IMR-90 (cell line): ENCODE data around the gene ZCWPW1. TPM values are rescaled to one million over a fixed set of nuclear protein-coding genes. Genes with fewer than 3 reads are reported as not detected.

ENCODE experiments used
- ATAC-seq: fragments of 200-7000 bp; cut with Tn5 transposase; 2 replicates; pipeline ENCODE4 v1.9.1; 2020; ENCODE audit warnings: low read depth, mild to moderate bottlenecking, moderate library complexity
- BruUV-seq: library from RNA; stranded (reverse); fragments of 400-500 nt; replicated peaks from 2 replicates; lab custom pipeline; 2021; lab: Mats Ljungman, UMichigan
- CTCF ChIA-PET: fragments of 300-600 bp; formaldehyde crosslinking; extraction: SDS; loops from one replicate; lab custom pipeline; 2021; ENCODE audit warnings: antibody characterized with exemption; lab: Yijun Ruan, JAX
- POLR2A ChIA-PET: fragments of 300-600 bp; sonication (Branson Sonifier 250); formaldehyde crosslinking; loops from one replicate; lab custom pipeline; 2022; ENCODE audit warnings: antibody characterized with exemption; ENCODE audit not compliant: unreplicated experiment; lab: Charles Lee
- DNase-seq: peaks from one replicate; pipeline ENCODE4 v3.0.0; 2013
- H2AFZ ChIP-seq: replicated peaks from 2 replicates; pipeline ENCODE3; 2013; ENCODE audit warnings: low read length, mild to moderate bottlenecking; ENCODE audit not compliant: poor library complexity
- H2AK5ac ChIP-seq: 2 replicates; pipeline ENCODE4 v1.6.1; 2013; ENCODE audit warnings: low read depth, low read length, inconsistent platforms
- H2AK9ac ChIP-seq: replicated peaks from 2 replicates; pipeline ENCODE3; 2013; ENCODE audit warnings: mild to moderate bottlenecking, low read depth, low read length, moderate library complexity; ENCODE audit not compliant: poor library complexity
- H2BK120ac ChIP-seq: 2 replicates; pipeline ENCODE4 v1.6.1; 2013; ENCODE audit warnings: low read depth, low read length, inconsistent platforms
- H2BK15ac ChIP-seq: 3 replicates; pipeline ENCODE4 v1.6.1; 2013; ENCODE audit warnings: low read depth, low read length, inconsistent platforms
- H2BK20ac ChIP-seq: 2 replicates; pipeline ENCODE4 v1.6.1; 2013; ENCODE audit warnings: low read depth, mild to moderate bottlenecking, inconsistent platforms, low read length, moderate library complexity
- H2BK5ac ChIP-seq: 2 replicates; pipeline ENCODE4 v1.6.1; 2013; ENCODE audit warnings: mild to moderate bottlenecking, low read depth, low read length, inconsistent platforms; ENCODE audit not compliant: poor library complexity, severe bottlenecking
- H3K14ac ChIP-seq: replicated peaks from 2 replicates; pipeline ENCODE4 v1.6.1; 2013; ENCODE audit warnings: low read depth, low read length, inconsistent platforms
- H3K18ac ChIP-seq: 2 replicates; pipeline ENCODE4 v1.6.1; 2013; ENCODE audit warnings: low read depth, low read length, control low read depth
- H3K23ac ChIP-seq: 2 replicates; pipeline ENCODE4 v1.6.1; 2013; ENCODE audit warnings: low read depth, low read length, inconsistent platforms
- H3K27ac ChIP-seq: 2 replicates; pipeline ENCODE4 v1.5.1; 2013; ENCODE audit warnings: mild to moderate bottlenecking, control low read depth, low read length; ENCODE audit not compliant: insufficient read depth
- H3K27me3 ChIP-seq: 2 replicates; pipeline ENCODE4 v1.6.1; 2013; ENCODE audit warnings: low read length; ENCODE audit not compliant: control insufficient read depth, insufficient read depth
- H3K36me3 ChIP-seq: 2 replicates; pipeline ENCODE4 v1.6.1; 2013; ENCODE audit warnings: low read length, mixed read lengths; ENCODE audit not compliant: control insufficient read depth, insufficient read depth
- H3K4ac ChIP-seq: 2 replicates; pipeline ENCODE4 v1.6.1; 2013; ENCODE audit warnings: low read depth, low read length, inconsistent platforms
- H3K4me1 ChIP-seq: 2 replicates; pipeline ENCODE4 v1.6.1; 2013; ENCODE audit warnings: low read length, mixed read lengths; ENCODE audit not compliant: control insufficient read depth, insufficient read depth
- H3K4me2 ChIP-seq: 2 replicates; pipeline ENCODE4 v1.6.1; 2013; ENCODE audit warnings: low read depth, mild to moderate bottlenecking, control low read depth, low read length, moderate library complexity
- H3K4me3 ChIP-seq: 2 replicates; pipeline ENCODE4 v1.5.1; 2013; ENCODE audit warnings: low read depth, mild to moderate bottlenecking, control low read depth, low read length, moderate library complexity; ENCODE audit not compliant: insufficient read depth
- H3K56ac ChIP-seq: 2 replicates; pipeline ENCODE4 v1.6.1; 2013; ENCODE audit warnings: low read length, inconsistent platforms; ENCODE audit not compliant: insufficient read depth; ENCODE audit errors: extremely low read depth
- H3K79me1 ChIP-seq, 2 experiments: 2 replicates each; pipeline ENCODE4 v1.6.1; 2013; ENCODE audit warnings: low read length in 2 of 2, inconsistent platforms in 1 of 2, low read depth in 1 of 2
- H3K9ac ChIP-seq: 2 replicates; pipeline ENCODE4 v1.6.1; 2013; ENCODE audit warnings: low read depth, low read length, control low read depth
- H3K9me1 ChIP-seq: 2 replicates; pipeline ENCODE4 v1.6.1; 2013; ENCODE audit warnings: low read length, inconsistent platforms; ENCODE audit not compliant: insufficient read depth
- H3K9me3 ChIP-seq: 2 replicates; pipeline ENCODE4 v1.6.1; 2013; ENCODE audit warnings: low read length; ENCODE audit not compliant: control insufficient read depth, insufficient read depth
- H4K20me1 ChIP-seq: 2 replicates; pipeline ENCODE4 v1.6.1; 2013; ENCODE audit warnings: low read length, inconsistent platforms; ENCODE audit not compliant: insufficient read depth
- H4K5ac ChIP-seq: 2 replicates; pipeline ENCODE4 v1.6.1; 2013; ENCODE audit warnings: mild to moderate bottlenecking, low read depth, low read length, control low read depth
- H4K8ac ChIP-seq, 2 experiments: 2 replicates each; pipeline ENCODE4 v1.6.1; 2013; ENCODE audit warnings: low read depth in 2 of 2, low read length in 2 of 2, control low read depth in 1 of 2, inconsistent platforms in 1 of 2
- H4K91ac ChIP-seq: 2 replicates; pipeline ENCODE4 v1.6.1; 2013; ENCODE audit warnings: low read depth, low read length, inconsistent platforms; ENCODE audit not compliant: insufficient read depth
- BHLHE40 ChIP-seq: fragments of 150-350 bp; IDR thresholded peaks from 2 replicates; pipeline ENCODE4 v1.6.1; 2016; ENCODE audit warnings: mild to moderate bottlenecking, low read depth, low read length
- CEBPB ChIP-seq: IDR thresholded peaks from 2 replicates; pipeline ENCODE4 v1.6.1; 2012; ENCODE audit warnings: low read depth, low read length, improper control_type of control experiment
- CHD1 ChIP-seq: IDR thresholded peaks from 2 replicates; pipeline ENCODE4 v1.6.1; 2012; ENCODE audit warnings: low read depth, low read length, improper control_type of control experiment
- FOS ChIP-seq: fragments of 150-350 bp; IDR thresholded peaks from 2 replicates; pipeline ENCODE4 v1.6.1; 2016; ENCODE audit warnings: low read depth, low read length
- MAZ ChIP-seq: IDR thresholded peaks from 2 replicates; pipeline ENCODE4 v1.6.1; 2012; ENCODE audit warnings: low read depth, mild to moderate bottlenecking, low read length, improper control_type of control experiment, moderate library complexity, borderline replicate concordance
- NFE2L2 ChIP-seq: fragments of 150-350 bp; IDR thresholded peaks from 2 replicates; pipeline ENCODE4 v1.6.1; 2016; ENCODE audit warnings: low read depth, mild to moderate bottlenecking, low read length
- POLR2A ChIP-seq: IDR thresholded peaks from 2 replicates; pipeline ENCODE4 v1.6.1; 2012; ENCODE audit warnings: mild to moderate bottlenecking, low read depth, low read length
- RCOR1 ChIP-seq: IDR thresholded peaks from 2 replicates; pipeline ENCODE4 v1.6.1; 2012; ENCODE audit warnings: mild to moderate bottlenecking, low read length, improper control_type of control experiment; ENCODE audit not compliant: insufficient replicate concordance
- RFX5 ChIP-seq: IDR thresholded peaks from 2 replicates; pipeline ENCODE4 v1.8.0; 2012; ENCODE audit warnings: low read depth, mild to moderate bottlenecking, low read length, moderate library complexity
- SMC3 ChIP-seq: fragments of 150-350 bp; IDR thresholded peaks from 2 replicates; pipeline ENCODE4 v1.6.1; 2016; ENCODE audit warnings: low read depth, mild to moderate bottlenecking, antibody characterized with exemption, low read length, moderate library complexity
- WGBS, 2 experiments: methylation state at CpG; one replicate each; pipeline versions ENCODE4 v1.1.5 to v1.1.7; 2013; ENCODE audit warnings: missing lambda C conversion rate in 2 of 2; ENCODE audit not compliant: insufficient read length in 1 of 2; ENCODE audit errors: extremely low coverage in 2 of 2; 5-methylcytosine and 5-hydroxymethylcytosine counted together
- dilution Hi-C: fragments of 300-500 bp; cut with HindIII; formaldehyde crosslinking; loops from one replicate; pipeline ENCODE4 v1.14.3; 2018; ENCODE audit warnings: low sequenced_read_pairs; ENCODE audit not compliant: unreplicated experiment
- in situ Hi-C: fragments of 300-500 bp; cut with MboI; formaldehyde crosslinking; loops from 3 replicates; pipeline ENCODE4 v1.14.3; 2019; ENCODE audit warnings: low sequenced_read_pairs, inconsistent platforms, mixed read lengths
- intact Hi-C: fragments of 100-400 bp; cut with micrococcal nuclease; formaldehyde crosslinking; loops from 2 replicates; pipeline ENCODE4 v1.10.0; 2022
- polyA plus RNA-seq, 3 experiments: library from polyadenylated mRNA; depleted of rRNA; stranded (reverse); fragments of >200 nt; gene quantifications; 2 replicates each; pipeline ENCODE4 v1.2.3, GENCODE V29; 2012; ENCODE audit warnings: low replicate concordance in 1 of 3
- total RNA-seq: library from RNA; depleted of rRNA; stranded (reverse); fragments of >200 nt; gene quantifications from 2 replicates; pipeline ENCODE4 v1.2.3, GENCODE V29; 2012
- TF ChIP-seq, protein P1 (sequence below): fragments of 150-350 bp; IDR thresholded peaks from 2 replicates; pipeline ENCODE4 v1.6.1; 2016; ENCODE audit warnings: low read depth, mild to moderate bottlenecking, low read length, moderate library complexity, borderline replicate concordance
- TF ChIP-seq, protein P2 (sequence below): conservative IDR thresholded peaks from 2 replicates; pipeline ENCODE4 v1.5.1; 2012; ENCODE audit warnings: mild to moderate bottlenecking, low read depth, low read length, improper control_type of control experiment
- TF ChIP-seq, protein P3 (sequence below): fragments of 150-350 bp; IDR thresholded peaks from 2 replicates; pipeline ENCODE4 v1.6.1; 2017; ENCODE audit warnings: mild to moderate bottlenecking, antibody characterized with exemption, low read length, low read depth

The ZCWPW1 gene
- total and polyA plus RNA-seq, 2 of the 4 experiments (the other 2 are of a cell fraction), result 0.72 to 1.3 TPM

DNA sequence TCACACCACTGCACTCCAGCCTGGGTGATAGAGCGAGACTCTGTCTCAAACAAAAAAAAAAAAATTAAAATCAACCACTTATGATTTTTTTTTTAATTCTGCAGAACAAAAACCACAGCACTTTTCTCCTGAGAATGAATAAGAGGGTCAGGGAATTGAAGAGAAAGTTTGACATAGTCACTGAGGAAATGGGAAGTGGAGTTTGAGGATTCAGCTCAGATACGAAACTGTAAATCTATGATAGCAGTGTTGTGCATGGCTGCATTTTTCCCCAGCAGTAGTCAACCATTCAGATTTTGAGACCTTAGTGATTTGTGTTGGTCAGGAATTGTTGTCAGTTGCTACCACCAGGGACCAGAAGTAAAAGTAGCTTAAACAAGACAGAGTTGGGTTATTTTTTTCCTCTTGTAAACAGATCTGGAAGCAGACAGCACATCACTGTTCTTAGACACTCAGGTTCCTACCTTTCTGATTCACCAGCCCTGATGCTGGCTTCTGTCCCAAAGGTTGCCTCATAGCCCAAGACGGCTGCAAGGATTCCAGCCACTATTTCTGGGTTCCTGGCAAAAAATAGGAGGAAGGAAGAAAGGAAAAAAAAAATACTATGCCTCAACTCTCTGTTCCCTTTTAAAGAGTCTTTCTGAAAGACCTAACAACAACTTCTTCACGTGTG lies 35.1 kb downstream of the ZCWPW1 start:
- H2BK15ac ChIP-seq, result no peak overlapping the region
- no peak overlapping the region for H3K23ac ChIP-seq
- peaks cover 3% of the 10 kb centered on the region; the same call in 1 of the 2 replicates for H3K9me1 ChIP-seq
- ChIA-PET POLR2A (no interaction called here), CTCF (interaction anchor here (0.6 kb wide), 1 partner anchor 1004 kb away, joined by 3 read pairs; no protein-coding TSS in a partner anchor)
- H4K20me1 ChIP-seq, result no peaks in the 10 kb centered on the region
- intact Hi-C loops, result no loop called here
- H3K9me3 ChIP-seq, result peaks cover 4% of the 10 kb centered on the region
- peaks cover 49% of the 10 kb centered on the region for H3K27me3 ChIP-seq
- no peak overlapping the region for H3K4me3 ChIP-seq
- WGBS, 2 experiments, result no CpG with 5 or more reads among the region's 4 CpGs
- H3K4me1 ChIP-seq, result no peaks in the 10 kb centered on the region
- no peak overlapping the region for H3K27ac ChIP-seq
- H2AFZ ChIP-seq, result no peak overlapping the region
- no peak overlapping the region for H3K9ac ChIP-seq
- no peak overlapping the region for H2BK20ac ChIP-seq
- ATAC-seq (no peak), DNase-seq (no peak)
- H2AK5ac ChIP-seq, result no peak overlapping the region
- H3K79me1 ChIP-seq, result no peaks in the 10 kb centered on the region
- H3K56ac ChIP-seq, result no peak overlapping the region
- no peak overlapping the region for H2BK5ac ChIP-seq
- no peak overlapping the region for H4K91ac ChIP-seq
- no peak overlapping the region for H2BK120ac ChIP-seq
- H2AK9ac ChIP-seq, result no peak overlapping the region
- no peak overlapping the region for H4K5ac ChIP-seq
- no peak overlapping the region for H3K18ac ChIP-seq
- H3K4me2 ChIP-seq, result no peak overlapping the region
- H3K36me3 ChIP-seq, result no peaks in the 10 kb centered on the region
- H3K4ac ChIP-seq, result no peak overlapping the region
- BruUV-seq, result no TSS peak
- H4K8ac ChIP-seq, result no peak overlapping the region
- dilution Hi-C loops, result no loop called here
- in situ Hi-C loops, result no loop called here
- no peak overlapping the region for H3K14ac ChIP-seq
- TF ChIP-seq CHD1 (no peak), BHLHE40 (no peak), FOS (no peak), MAZ (no peak), NFE2L2 (no peak), RCOR1 (no peak), SMC3 (no peak), RFX5 (no peak), CEBPB (no peak), POLR2A (no peak)
- TF ChIP-seq, protein P1, sequence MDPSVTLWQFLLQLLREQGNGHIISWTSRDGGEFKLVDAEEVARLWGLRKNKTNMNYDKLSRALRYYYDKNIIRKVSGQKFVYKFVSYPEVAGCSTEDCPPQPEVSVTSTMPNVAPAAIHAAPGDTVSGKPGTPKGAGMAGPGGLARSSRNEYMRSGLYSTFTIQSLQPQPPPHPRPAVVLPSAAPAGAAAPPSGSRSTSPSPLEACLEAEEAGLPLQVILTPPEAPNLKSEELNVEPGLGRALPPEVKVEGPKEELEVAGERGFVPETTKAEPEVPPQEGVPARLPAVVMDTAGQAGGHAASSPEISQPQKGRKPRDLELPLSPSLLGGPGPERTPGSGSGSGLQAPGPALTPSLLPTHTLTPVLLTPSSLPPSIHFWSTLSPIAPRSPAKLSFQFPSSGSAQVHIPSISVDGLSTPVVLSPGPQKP, result no peak
- TF ChIP-seq, protein P2, sequence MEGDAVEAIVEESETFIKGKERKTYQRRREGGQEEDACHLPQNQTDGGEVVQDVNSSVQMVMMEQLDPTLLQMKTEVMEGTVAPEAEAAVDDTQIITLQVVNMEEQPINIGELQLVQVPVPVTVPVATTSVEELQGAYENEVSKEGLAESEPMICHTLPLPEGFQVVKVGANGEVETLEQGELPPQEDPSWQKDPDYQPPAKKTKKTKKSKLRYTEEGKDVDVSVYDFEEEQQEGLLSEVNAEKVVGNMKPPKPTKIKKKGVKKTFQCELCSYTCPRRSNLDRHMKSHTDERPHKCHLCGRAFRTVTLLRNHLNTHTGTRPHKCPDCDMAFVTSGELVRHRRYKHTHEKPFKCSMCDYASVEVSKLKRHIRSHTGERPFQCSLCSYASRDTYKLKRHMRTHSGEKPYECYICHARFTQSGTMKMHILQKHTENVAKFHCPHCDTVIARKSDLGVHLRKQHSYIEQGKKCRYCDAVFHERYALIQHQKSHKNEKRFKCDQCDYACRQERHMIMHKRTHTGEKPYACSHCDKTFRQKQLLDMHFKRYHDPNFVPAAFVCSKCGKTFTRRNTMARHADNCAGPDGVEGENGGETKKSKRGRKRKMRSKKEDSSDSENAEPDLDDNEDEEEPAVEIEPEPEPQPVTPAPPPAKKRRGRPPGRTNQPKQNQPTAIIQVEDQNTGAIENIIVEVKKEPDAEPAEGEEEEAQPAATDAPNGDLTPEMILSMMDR, result no peak
- TF ChIP-seq, protein P3, sequence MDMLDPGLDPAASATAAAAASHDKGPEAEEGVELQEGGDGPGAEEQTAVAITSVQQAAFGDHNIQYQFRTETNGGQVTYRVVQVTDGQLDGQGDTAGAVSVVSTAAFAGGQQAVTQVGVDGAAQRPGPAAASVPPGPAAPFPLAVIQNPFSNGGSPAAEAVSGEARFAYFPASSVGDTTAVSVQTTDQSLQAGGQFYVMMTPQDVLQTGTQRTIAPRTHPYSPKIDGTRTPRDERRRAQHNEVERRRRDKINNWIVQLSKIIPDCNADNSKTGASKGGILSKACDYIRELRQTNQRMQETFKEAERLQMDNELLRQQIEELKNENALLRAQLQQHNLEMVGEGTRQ, result no peak
